ENCODE measurements around the gene BIN1.

The BIN1 gene

DNA sequence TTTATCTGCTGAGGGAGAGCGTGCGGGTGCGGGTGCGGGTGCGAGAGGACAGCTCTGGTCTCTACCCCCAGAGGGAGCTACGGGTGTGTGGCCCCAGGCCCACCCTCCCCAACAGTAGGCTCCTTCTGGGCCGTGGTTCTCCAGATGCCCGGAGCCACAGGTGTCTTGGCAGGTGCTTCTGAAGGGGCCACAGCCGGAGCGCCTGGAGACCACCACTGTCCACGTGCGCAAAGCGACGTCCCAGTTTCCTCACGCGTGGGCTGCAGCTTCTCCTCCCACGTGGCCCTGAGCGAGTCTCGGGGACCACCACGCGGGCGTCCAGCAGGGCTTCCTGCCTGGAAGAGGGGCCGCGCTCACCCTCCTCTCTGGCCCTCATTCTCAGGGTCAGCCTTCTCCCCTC lies 90.6 kb downstream of the BIN1 start:
- FAIRE-seq: no peak

- FAIRE-seq: no peak
Measured at GRCh38 chr2:127015106-127015910, 91.6 kb downstream of the BIN1 start.

DNA sequence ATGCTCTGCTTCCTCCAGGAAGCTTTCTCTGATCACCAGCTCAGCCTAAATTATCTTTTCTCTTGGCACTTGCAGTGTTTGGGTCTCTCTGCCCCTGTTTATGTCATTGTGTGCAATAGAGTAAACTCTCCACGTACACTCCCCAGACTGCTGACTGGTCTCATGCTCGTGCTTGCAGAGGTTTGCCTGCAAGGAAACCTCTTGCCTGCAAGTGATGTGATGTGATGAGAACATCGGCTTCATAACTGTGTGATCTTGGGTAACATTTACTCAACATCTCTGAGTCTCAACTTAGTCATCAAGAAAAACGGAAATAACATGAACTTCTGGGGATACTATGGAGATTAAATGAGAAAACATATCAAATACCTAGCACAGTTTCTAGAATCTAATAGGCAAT lies 92.3 kb downstream of the BIN1 start:
- FAIRE-seq: no peak

GRCh38 chr2:127014224-127014623 lies 92.7 kb downstream of the BIN1 start:
- no peak for FAIRE-seq

DNA sequence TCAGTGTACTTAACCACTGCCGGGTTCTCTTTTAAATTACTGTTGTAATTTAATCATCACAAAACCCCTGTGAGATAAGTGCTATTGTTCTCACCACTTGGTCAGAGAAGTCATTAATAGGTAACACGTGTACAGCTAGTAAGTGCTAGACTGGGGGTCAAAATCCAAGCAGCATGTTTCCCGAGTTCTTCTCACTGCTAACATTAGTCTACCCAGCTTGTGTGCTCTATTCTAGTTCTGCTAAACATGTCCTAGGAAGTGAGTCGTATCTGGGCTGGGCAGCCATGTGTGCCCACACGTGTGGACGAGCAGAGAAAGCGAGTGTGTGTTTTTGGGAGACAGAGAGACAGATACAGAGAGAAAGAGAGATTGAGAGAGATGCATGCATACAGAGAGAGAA lies 94.1 kb downstream of the BIN1 start:
- FAIRE-seq: no peak

- peak; percentile 72 for FAIRE-seq
Measured at GRCh38 chr2:127012215-127012614, 94.7 kb downstream of the BIN1 start.

DNA sequence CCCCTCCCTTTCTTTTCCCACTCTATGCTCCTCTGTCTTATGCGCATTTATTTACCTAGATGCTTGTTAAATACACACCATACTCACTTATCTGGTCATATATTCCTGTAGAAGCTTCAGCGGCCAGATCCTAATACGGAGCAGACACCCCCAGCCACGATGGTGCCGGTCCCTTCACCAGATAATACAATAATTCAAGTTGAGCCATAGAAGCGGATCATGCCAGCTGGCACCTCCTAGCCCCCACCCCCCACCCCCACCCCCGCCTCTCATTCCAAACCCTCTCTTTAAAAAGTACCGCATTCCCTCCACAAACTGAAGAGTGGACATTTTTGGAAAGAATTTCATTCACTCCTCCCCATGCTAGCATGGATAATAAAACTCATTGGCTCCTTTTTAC lies 95.2 kb downstream of the BIN1 start:
- no peak for FAIRE-seq

DNA sequence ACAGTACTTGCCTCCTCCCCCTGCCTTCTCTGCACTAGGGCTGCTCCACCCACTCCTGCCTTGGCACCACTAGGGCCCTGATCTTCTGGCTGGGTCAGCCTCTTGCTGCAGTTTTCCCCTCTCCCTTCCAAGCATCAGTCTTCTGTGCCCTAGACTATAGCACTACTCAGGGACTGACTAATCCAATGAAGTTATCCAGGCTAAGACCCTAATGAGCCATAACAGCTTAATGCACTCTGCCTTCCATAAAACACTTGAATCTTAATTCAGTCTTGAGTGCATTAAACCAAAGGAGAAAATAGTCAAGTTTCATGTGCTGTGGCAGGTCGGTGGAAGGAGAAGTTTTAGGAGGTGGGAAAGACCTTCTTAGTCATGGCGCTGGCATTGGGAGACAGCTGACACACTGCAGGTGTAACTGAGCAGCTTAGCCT lies 95.7 kb downstream of the BIN1 start:
- no peak for FAIRE-seq

GRCh38 chr2:127008265-127009015 lies 98.5 kb downstream of the BIN1 start:
- FAIRE-seq: no peak

- FAIRE-seq: no peak
Measured at GRCh38 chr2:127007652-127008051, 99.3 kb downstream of the BIN1 start.

- FAIRE-seq: no peak
Measured at GRCh38 chr2:127006962-127007361, 100.0 kb downstream of the BIN1 start.

- no peak for FAIRE-seq
Measured at GRCh38 chr2:127004893-127005600, 101.9 kb downstream of the BIN1 start.

DNA sequence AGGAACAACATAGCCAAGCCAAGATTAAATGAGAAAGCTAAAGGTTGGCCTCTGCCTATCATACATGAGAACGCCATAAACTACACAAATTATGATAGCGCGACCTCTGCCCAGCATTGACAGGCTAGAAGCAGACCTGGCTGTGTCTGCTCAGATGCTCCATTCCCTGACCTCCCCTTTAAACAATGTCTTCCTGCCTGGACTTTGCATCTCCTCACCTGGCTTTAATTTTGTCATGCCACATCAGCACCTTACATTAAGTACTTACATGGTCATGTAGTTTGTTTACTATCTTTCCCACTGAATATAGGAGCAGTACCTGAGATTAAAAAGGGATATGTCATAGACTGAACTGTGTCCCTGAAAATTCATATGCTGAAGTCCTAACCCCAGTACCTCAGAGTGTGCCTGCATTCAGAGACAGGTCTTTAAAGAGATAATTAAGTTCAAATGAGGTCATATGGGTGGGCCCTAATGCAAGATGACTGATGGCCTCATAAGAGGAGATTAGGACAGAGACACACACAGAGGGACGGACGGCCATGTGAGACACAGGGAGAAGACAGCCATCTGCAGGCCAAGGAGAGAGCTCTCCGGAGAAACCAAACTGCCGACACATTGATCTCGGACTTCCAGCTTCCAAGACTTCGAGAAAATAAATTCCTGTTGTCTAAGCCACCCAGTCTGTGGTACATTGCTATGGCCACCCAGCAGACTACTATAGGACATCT lies 103.7 kb downstream of the BIN1 start:
- no peak for FAIRE-seq

- FAIRE-seq: no peak
Measured at GRCh38 chr2:127001751-127002150, 105.2 kb downstream of the BIN1 start.

DNA sequence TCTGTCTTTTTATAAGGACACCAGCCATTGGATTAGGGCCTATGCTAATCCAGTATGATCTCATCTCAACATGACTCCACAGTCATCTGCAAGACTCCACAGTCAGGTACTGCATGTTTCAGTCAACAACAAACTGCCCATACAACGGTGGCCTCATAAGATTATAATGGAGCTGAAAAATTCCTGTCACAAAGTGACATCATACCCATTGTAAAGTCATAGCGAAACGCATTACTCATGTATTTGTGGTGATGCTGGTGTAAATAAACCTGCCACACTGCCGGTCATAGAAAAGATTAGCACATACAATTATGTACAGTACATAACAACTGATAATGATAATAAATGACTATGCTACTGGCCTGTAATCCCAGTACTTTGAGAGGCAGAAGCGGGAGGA lies 106.0 kb downstream of the BIN1 start:
- no peak for FAIRE-seq

- FAIRE-seq: no peak
Measured at GRCh38 chr2:127000194-127000593, 106.8 kb downstream of the BIN1 start.

DNA sequence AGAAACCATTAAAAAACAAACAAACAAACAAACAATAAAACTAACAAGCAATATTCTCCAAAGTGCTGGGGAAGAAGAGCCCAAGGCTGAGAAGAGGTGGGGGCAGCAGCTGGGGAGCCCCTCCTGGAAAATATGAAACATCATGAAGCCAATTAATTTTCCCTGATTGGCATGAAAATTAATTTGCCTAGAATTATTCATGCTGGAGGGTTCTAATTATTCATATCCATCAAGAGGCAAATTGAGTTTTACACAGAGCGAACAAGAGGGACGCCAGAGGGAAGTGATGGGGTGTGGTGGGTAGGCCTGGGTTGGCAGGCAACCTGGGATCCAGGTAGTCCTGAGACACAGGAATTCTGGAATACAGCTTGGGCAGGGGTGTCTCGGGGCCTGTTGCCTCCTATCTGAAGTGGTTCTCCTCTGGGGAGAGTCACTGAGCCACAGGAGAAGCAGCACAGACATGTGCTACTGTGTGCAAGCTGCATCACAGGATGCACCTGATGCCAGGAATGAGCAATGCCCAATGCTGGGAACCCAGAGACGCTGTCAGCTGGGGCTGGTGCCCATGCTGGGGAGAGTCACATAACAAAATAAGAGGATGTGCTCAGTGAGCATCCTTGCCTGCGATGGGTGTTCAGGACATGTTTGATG lies 107.7 kb downstream of the BIN1 start:
- no peak for FAIRE-seq

- FAIRE-seq: no peak
Measured at GRCh38 chr2:126998486-126998885, 108.5 kb downstream of the BIN1 start.

Measured in endometrium (tissue), 2 donors.